Astrocyte (in vitro differentiated cells and primary cell): Measurements from ENCODE around the gene TSHZ1. TPM values are rescaled to one million over a fixed set of nuclear protein-coding genes. Genes with fewer than 3 reads are reported as not detected.

ENCODE experiments used
- DNase-seq: peaks from one replicate; pipeline ENCODE4 v3.0.0-alpha.2; 2010; ENCODE audit warnings: low read depth
- FAIRE-seq: peaks from 2 replicates; lab custom pipeline; 2011; peaks lifted over from hg19 to GRCh38; lab: Jason Lieb, UNC
- H2AFZ ChIP-seq: 2 replicates; pipeline ENCODE4 v1.6.0; 2012; ENCODE audit warnings: low read depth, low read length, inconsistent platforms
- H3K27ac ChIP-seq: 2 replicates; pipeline ENCODE4 v1.5.1; 2011; ENCODE audit warnings: low read depth, low read length, inconsistent platforms
- H3K27me3 ChIP-seq: 2 replicates; pipeline ENCODE4 v1.6.0; 2011; ENCODE audit warnings: low read length, inconsistent platforms; ENCODE audit not compliant: insufficient read depth
- H3K36me3 ChIP-seq: 2 replicates; pipeline ENCODE4 v1.5.1; 2011; ENCODE audit warnings: low read length, inconsistent platforms; ENCODE audit not compliant: insufficient read depth
- H3K4me1 ChIP-seq: 2 replicates; pipeline ENCODE4 v1.5.1; 2011; ENCODE audit warnings: low read length, inconsistent platforms; ENCODE audit not compliant: insufficient read depth
- H3K4me2 ChIP-seq: 2 replicates; pipeline ENCODE4 v1.6.0; 2012; ENCODE audit warnings: low read length, inconsistent platforms
- H3K4me3 ChIP-seq: 2 replicates; pipeline ENCODE4 v1.5.1; 2011; ENCODE audit warnings: low read depth, mild to moderate bottlenecking, low read length, inconsistent platforms; ENCODE audit not compliant: insufficient read depth
- H3K79me2 ChIP-seq: 2 replicates; pipeline ENCODE4 v1.6.0; 2012; ENCODE audit warnings: mild to moderate bottlenecking, low read length, inconsistent platforms; ENCODE audit not compliant: insufficient read depth
- H3K9ac ChIP-seq: 2 replicates; pipeline ENCODE4 v1.6.0; 2012; ENCODE audit warnings: mild to moderate bottlenecking, low read length, inconsistent platforms
- H3K9me3 ChIP-seq: 2 replicates; pipeline ENCODE4 v1.5.1; 2012; ENCODE audit warnings: low read depth, mild to moderate bottlenecking, low read length, inconsistent platforms; ENCODE audit not compliant: insufficient read depth
- H4K20me1 ChIP-seq: 2 replicates; pipeline ENCODE4 v1.6.0; 2012; ENCODE audit warnings: low read length, inconsistent platforms; ENCODE audit not compliant: insufficient read depth
- H3K27ac Mint-ChIP-seq: one replicate; pipeline ENCODE4 v1.8.0; 2021; ENCODE audit warnings: mild to moderate bottlenecking, mixed read lengths; ENCODE audit not compliant: unreplicated experiment
- H3K27me3 Mint-ChIP-seq: one replicate; pipeline ENCODE4 v1.8.0; 2021; ENCODE audit warnings: low read depth, mixed read lengths; ENCODE audit not compliant: unreplicated experiment
- H3K36me3 Mint-ChIP-seq: one replicate; pipeline ENCODE4 v1.8.0; 2021; ENCODE audit warnings: low read depth, mixed read lengths; ENCODE audit not compliant: unreplicated experiment
- H3K4me1 Mint-ChIP-seq: one replicate; pipeline ENCODE4 v1.8.0; 2021; ENCODE audit warnings: low read depth, mixed read lengths; ENCODE audit not compliant: unreplicated experiment
- H3K4me3 Mint-ChIP-seq: one replicate; pipeline ENCODE4 v1.8.0; 2021; ENCODE audit warnings: mild to moderate bottlenecking, moderate library complexity, mixed read lengths; ENCODE audit not compliant: unreplicated experiment
- H3K9me3 Mint-ChIP-seq: one replicate; pipeline ENCODE4 v1.8.0; 2021; ENCODE audit warnings: mild to moderate bottlenecking, mixed read lengths; ENCODE audit not compliant: unreplicated experiment
- CTCF ChIP-seq: IDR thresholded peaks from 2 replicates; pipeline ENCODE4 v1.5.1; 2011; ENCODE audit warnings: low read depth, mild to moderate bottlenecking, inconsistent platforms, low read length, moderate library complexity; ENCODE audit not compliant: insufficient read depth
- EZH2 ChIP-seq: IDR thresholded peaks from 2 replicates; pipeline ENCODE4 v1.6.1; 2012; ENCODE audit warnings: mild to moderate bottlenecking, low read length, inconsistent platforms; ENCODE audit not compliant: insufficient read depth
- total RNA-seq: library from RNA; stranded (reverse); gene quantifications from 2 replicates; pipeline ENCODE4 v1.2.1, GENCODE V29; 2021

The TSHZ1 gene
- total RNA-seq, 1 donor from 2014 or later, result 2.9 TPM

DNA sequence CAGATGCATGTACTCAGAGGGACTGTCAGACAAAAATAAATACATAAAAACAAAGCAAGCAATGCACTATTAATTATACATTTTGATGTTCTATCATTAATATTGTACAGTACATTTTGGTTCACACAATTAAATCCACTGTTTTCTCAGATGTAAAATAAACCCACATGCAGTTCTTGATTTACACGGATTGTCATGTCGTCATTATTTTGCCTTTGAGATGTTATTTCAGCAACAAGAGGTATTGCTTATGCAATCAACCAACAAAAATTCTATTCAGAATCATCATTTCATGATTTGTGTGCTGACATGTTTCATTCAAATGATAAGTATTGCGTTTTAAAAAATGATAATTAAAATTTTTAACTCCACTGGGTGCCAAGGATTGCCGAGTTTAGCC, 79.2 kb downstream of the TSHZ1 start:
- FAIRE-seq, result no peak
- no peaks in the 10 kb centered on the region for H3K79me2 ChIP-seq

GRCh38 chr18:75290737-75291358, 80.3 kb downstream of the TSHZ1 start:
- no peak for DNase-seq

More for the DNA sequence above, 79.2 kb downstream of the TSHZ1 start:
- no peak overlapping the region for H3K4me2 ChIP-seq
- H3K9me3 Mint-ChIP-seq, result no peaks in the 10 kb centered on the region
- H3K27me3 Mint-ChIP-seq, result no peaks in the 10 kb centered on the region
- H3K4me3 Mint-ChIP-seq, result no peak overlapping the region
- no peaks in the 10 kb centered on the region for H3K36me3 ChIP-seq
- H3K27ac ChIP-seq, result no peak overlapping the region
- no peaks in the 10 kb centered on the region for H3K27me3 ChIP-seq
- no peaks in the 10 kb centered on the region for H4K20me1 ChIP-seq
- TF ChIP-seq EZH2 (no peak), CTCF (no peak)
- H2AFZ ChIP-seq, result no peak overlapping the region
- no peaks in the 10 kb centered on the region for H3K4me1 Mint-ChIP-seq
- H3K36me3 Mint-ChIP-seq, result peaks cover 7% of the 10 kb centered on the region
- no peaks in the 10 kb centered on the region for H3K4me1 ChIP-seq
- no peak for DNase-seq
- no peak overlapping the region for H3K27ac Mint-ChIP-seq
- no peak overlapping the region for H3K4me3 ChIP-seq
- H3K9me3 ChIP-seq, result no peaks in the 10 kb centered on the region
- no peak overlapping the region for H3K9ac ChIP-seq

More at GRCh38 chr18:75290737-75291358, 80.3 kb downstream of the TSHZ1 start:
- Histone ChIP-seq H3K79me2 (no peaks in the 10 kb centered on the region), H3K27ac (no peak overlapping the region), H3K4me2 (no peak overlapping the region), H2AFZ (no peak overlapping the region), H3K9me3 (no peaks in the 10 kb centered on the region), H3K4me3 (no peak overlapping the region), H3K9ac (no peak overlapping the region), H3K36me3 (no peaks in the 10 kb centered on the region), H4K20me1 (no peaks in the 10 kb centered on the region), H3K27me3 (no peaks in the 10 kb centered on the region), H3K4me1 (no peaks in the 10 kb centered on the region)
- Mint-ChIP-seq H3K4me1 (no peaks in the 10 kb centered on the region), H3K27ac (no peak overlapping the region), H3K9me3 (no peaks in the 10 kb centered on the region), H3K36me3 (peaks cover 6% of the 10 kb centered on the region), H3K4me3 (no peak overlapping the region), H3K27me3 (no peaks in the 10 kb centered on the region)
- no peak for TF ChIP-seq EZH2
- TF ChIP-seq CTCF, result no peak
- no peak for FAIRE-seq
